Tibial nerve (tissue), 4 donors: ENCODE measurements around the gene SOX5.

Source experiments
- CTCF ChIP-seq, 5 experiments: fragments of 200-600 bp in 3 of 5; fragments of 450-650 bp in 2 of 5; sonication (generic) in 3 of 5; IDR thresholded peaks; one replicate each; pipeline ENCODE4 v1.5.1; 2016 to 2019; ENCODE audit warnings: antibody characterized with exemption in 5 of 5, mild to moderate bottlenecking in 3 of 5, moderate library complexity in 2 of 5
- EP300 ChIP-seq, 2 donors: sonication (generic); formaldehyde crosslinking; IDR thresholded peaks; one replicate each; pipeline ENCODE4 v1.6.1; 2017; ENCODE audit warnings: antibody characterized with exemption in 2 of 2, mild to moderate bottlenecking in 1 of 2
- POLR2A ChIP-seq, 2 donors: fragments of 450-650 bp; IDR thresholded peaks; one replicate each; pipeline ENCODE4 v1.6.1; 2017; ENCODE audit warnings: antibody characterized with exemption in 2 of 2, mild to moderate bottlenecking in 2 of 2, moderate library complexity in 2 of 2

GRCh38 chr12:23742574-23742973 lies 206.9 kb downstream of the SOX5 start:
- TF ChIP-seq EP300 (IDR thresholded peaks at IDR 0.05), result no peak
- no peak for TF ChIP-seq CTCF (IDR thresholded peaks at IDR 0.05)
- TF ChIP-seq POLR2A (IDR thresholded peaks at IDR 0.05), result no peak
